Measurements from ENCODE around the gene TRAP1.

GRCh38 chr16:3690470-3690928 lies 26.8 kb downstream of the TRAP1 start:
- TF ChIP-seq CTCF (IDR thresholded peaks at IDR 0.05; ENCODE audit: low read depth, low read length) (peak; percentile 86), EZH2phosphoT487 (IDR thresholded peaks at IDR 0.05; ENCODE audit: low read depth) (no peak)
